Measurements from ENCODE around the gene P2RY8.
A peak's percentile ranks its signal among the peaks of the same experiment; 100 is the strongest.

Gene P2RY8

DNA sequence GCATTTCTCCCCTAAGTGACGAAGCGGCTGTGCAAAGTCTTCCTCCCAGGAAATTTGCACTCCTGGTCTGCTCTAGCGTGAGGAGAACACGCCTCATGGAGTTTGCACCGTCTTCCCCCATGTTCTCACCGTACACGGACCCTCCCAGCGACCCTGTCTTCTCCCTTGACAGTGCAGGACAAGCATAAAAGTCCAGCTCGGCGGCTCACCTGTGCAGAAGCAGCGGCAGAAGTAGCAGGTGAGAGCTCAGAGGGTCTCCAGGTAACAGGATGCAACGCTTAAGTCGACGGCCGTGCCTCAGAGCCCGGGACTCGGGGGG, 314 bp downstream of the P2RY8 start:
- Histone ChIP-seq H3K4me3 (ENCODE audit: low read depth, low read length) (peak overlapping the region; percentile 46), H3K4me2 (ENCODE audit: low read length) (no peak overlapping the region), H3K4me1 (no peaks in the 10 kb centered on the region), H2AFZ (no peak overlapping the region), H3K36me3 (ENCODE audit: control insufficient read depth, insufficient read depth, low read length) (no peaks in the 10 kb centered on the region), H3K9me3 (ENCODE audit: control insufficient read depth, low read length) (no peaks in the 10 kb centered on the region), H3K27me3 (ENCODE audit: control insufficient read depth, insufficient read depth, low read length) (no peaks in the 10 kb centered on the region), H3K79me2 (no peaks in the 10 kb centered on the region), H3K9ac (no peak overlapping the region), H3K27ac (peak overlapping the region; percentile 65)
- TF ChIP-seq, protein P1, sequence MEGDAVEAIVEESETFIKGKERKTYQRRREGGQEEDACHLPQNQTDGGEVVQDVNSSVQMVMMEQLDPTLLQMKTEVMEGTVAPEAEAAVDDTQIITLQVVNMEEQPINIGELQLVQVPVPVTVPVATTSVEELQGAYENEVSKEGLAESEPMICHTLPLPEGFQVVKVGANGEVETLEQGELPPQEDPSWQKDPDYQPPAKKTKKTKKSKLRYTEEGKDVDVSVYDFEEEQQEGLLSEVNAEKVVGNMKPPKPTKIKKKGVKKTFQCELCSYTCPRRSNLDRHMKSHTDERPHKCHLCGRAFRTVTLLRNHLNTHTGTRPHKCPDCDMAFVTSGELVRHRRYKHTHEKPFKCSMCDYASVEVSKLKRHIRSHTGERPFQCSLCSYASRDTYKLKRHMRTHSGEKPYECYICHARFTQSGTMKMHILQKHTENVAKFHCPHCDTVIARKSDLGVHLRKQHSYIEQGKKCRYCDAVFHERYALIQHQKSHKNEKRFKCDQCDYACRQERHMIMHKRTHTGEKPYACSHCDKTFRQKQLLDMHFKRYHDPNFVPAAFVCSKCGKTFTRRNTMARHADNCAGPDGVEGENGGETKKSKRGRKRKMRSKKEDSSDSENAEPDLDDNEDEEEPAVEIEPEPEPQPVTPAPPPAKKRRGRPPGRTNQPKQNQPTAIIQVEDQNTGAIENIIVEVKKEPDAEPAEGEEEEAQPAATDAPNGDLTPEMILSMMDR (IDR thresholded peaks at IDR 0.05) = no peak

DNA sequence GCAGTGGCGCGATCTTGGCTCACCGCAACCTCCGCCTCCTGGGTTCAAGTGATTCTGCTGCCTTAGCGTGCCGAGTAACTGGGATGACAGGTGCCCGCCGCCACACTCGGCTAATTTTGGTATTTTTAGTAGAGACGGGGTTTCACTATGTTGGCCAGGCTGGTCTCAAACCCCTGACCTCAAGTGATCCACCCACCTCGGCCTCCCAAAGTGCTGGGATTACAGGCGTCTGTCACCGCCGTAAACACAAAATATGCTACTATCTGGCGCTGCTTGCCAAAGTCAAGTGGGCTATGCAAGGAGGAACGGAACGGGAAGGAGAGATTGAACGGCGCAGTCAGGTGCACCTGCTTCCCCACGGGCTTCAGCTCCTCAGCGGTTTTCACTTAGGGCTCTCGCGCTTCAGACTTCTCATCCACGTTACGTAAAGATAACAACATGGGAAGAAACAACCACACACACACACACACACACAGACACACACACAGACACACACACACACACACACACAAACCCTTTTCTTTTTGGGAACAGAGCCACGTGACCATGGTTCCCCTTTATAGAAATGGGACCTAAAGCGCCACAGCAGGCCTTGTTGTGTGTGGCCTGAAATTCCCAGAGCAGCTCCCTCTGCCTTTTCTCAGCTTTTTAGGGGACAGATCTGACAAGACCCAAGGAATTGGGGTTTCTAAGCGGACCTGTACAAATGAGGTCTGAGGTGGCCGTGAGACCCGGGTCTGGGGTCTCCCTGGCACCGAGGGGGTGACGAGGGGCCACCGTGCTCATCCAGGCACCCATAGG, 1.5 kb downstream of the P2RY8 start:
- Histone ChIP-seq H3K27me3 (ENCODE audit: control insufficient read depth, insufficient read depth, low read length) (no peaks in the 10 kb centered on the region), H3K27ac (peak overlapping the region; percentile 65), H3K4me1 (no peaks in the 10 kb centered on the region), H3K4me2 (ENCODE audit: low read length) (peak overlapping the region; percentile 43), H3K4me3 (ENCODE audit: low read depth, low read length) (peak overlapping the region; percentile 33), H3K9ac (no peak overlapping the region), H3K9me3 (ENCODE audit: control insufficient read depth, low read length) (no peaks in the 10 kb centered on the region), H2AFZ (no peak overlapping the region), H3K79me2 (no peaks in the 10 kb centered on the region), H3K36me3 (ENCODE audit: control insufficient read depth, insufficient read depth, low read length) (no peaks in the 10 kb centered on the region)
- TF ChIP-seq, protein P1 (IDR thresholded peaks at IDR 0.05) = no peak

DNA sequence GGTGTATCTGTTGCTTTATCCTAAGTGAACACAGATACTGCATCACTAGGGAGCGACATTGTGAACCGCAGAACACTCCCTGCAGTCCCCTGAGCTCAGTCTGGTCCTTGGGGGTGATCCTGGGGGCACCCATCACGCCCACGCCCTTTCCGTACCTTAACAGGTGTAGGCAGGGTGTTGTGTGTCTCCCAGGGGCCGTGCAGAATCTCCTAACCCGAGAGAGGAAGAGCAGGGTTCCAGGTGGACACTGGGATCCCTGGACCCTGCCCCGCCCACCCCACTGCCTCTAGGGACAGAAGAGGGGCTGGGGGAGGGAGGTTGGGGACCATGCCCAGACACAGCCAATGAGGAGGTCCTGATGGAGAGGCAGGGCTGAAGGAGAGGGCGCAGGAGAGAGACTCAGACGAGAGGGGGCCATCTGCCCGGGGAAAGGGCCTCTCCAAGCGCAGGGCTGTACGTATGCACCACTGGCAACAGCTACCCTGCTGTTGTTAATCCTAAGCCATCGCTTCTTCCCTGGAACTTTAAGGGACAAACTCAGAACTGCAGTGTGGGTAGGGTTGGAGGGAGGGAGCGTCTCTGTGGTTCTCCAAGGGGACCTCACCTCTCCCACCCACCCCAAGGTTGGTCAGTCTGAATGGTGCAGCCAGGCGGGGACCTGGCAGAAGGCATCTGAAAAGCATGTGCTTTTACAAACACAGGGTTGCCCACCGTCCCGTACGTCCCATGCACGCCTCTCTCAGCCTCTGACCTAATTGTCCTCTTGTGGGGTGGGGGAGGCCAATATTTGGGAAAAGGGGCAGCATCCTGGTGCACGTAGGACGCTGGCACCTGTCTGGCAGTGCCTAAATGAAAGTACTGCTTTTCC, 2.5 kb downstream of the P2RY8 start:
- H3K79me2 ChIP-seq = no peaks in the 10 kb centered on the region

DNA sequence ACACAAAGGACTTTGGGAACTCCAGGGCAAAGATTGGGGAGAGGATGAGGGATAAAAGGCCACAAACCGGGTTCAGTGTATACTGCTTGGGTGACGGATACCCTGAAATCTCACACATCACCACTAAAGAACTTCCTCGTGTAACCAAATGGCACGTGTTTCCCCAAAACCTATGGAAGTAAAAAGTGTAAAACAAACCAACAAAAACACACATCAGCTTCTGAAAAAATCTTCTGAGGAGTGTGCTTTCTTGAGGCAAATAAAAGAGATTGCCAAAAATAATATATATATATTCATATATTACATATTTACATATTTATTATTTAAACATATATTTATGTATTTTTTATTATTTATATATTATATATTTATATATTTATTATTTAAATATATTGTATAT, 3.9 kb downstream of the P2RY8 start:
- Histone ChIP-seq H3K4me2 (ENCODE audit: low read length) (no peak overlapping the region), H3K79me2 (no peaks in the 10 kb centered on the region), H3K9me3 (ENCODE audit: control insufficient read depth, low read length) (no peaks in the 10 kb centered on the region), H2AFZ (no peak overlapping the region), H3K36me3 (ENCODE audit: control insufficient read depth, insufficient read depth, low read length) (no peaks in the 10 kb centered on the region), H3K9ac (no peak overlapping the region), H3K4me1 (no peaks in the 10 kb centered on the region), H3K4me3 (ENCODE audit: low read depth, low read length) (no peak overlapping the region), H3K27me3 (ENCODE audit: control insufficient read depth, insufficient read depth, low read length) (no peaks in the 10 kb centered on the region), H3K27ac (no peak overlapping the region)
- TF ChIP-seq, protein P1 (IDR thresholded peaks at IDR 0.05) = no peak

More for the DNA sequence above, 2.5 kb downstream of the P2RY8 start:
- Histone ChIP-seq H3K4me2 (ENCODE audit: low read length) (peak overlapping the region; percentile 22), H2AFZ (no peak overlapping the region), H3K36me3 (ENCODE audit: control insufficient read depth, insufficient read depth, low read length) (no peaks in the 10 kb centered on the region), H3K4me3 (ENCODE audit: low read depth, low read length) (peak overlapping the region; percentile 27), H3K27me3 (ENCODE audit: control insufficient read depth, insufficient read depth, low read length) (no peaks in the 10 kb centered on the region), H3K4me1 (no peaks in the 10 kb centered on the region), H3K9me3 (ENCODE audit: control insufficient read depth, low read length) (no peaks in the 10 kb centered on the region), H3K27ac (no peak overlapping the region), H3K9ac (no peak overlapping the region)
- TF ChIP-seq, protein P1 (IDR thresholded peaks at IDR 0.05) = no peak

All from parathyroid adenoma (tissue), 2 donors.